Large intestine (tissue), 3 donors: ENCODE results near the gene CRKL. TPM values are rescaled to one million over a fixed set of nuclear protein-coding genes. Genes with fewer than 3 reads are reported as not detected.
"Not testable (repeated sequence)": the region's sequence is repeated elsewhere in the genome, so short reads cannot be mapped to it uniquely, and the experiment has no call there.

Experiments
- DNase-seq, 2 donors: peaks; one replicate each; pipeline versions ENCODE4 v3.0.0 to v3.0.0-alpha.2; 2013
- H3K27ac ChIP-seq: one replicate; pipeline ENCODE4 v1.5.1; 2013; ENCODE audit warnings: low read length
- H3K27me3 ChIP-seq: 2 replicates; pipeline ENCODE4 v1.6.1; 2013; ENCODE audit warnings: low read length; ENCODE audit not compliant: control insufficient read depth, insufficient read depth
- H3K36me3 ChIP-seq: 2 replicates; pipeline ENCODE4 v1.6.1; 2013; ENCODE audit warnings: low read length; ENCODE audit not compliant: control insufficient read depth, insufficient read depth
- H3K4me1 ChIP-seq: one replicate; pipeline ENCODE4 v1.6.1; 2013; ENCODE audit warnings: low read length; ENCODE audit not compliant: control insufficient read depth, insufficient read depth
- H3K4me3 ChIP-seq: one replicate; pipeline ENCODE4 v1.5.1; 2013; ENCODE audit warnings: low read length
- H3K9me3 ChIP-seq: one replicate; pipeline ENCODE4 v1.6.1; 2013; ENCODE audit warnings: mild to moderate bottlenecking, low read depth, low read length, moderate library complexity; ENCODE audit not compliant: control insufficient read depth
- WGBS: methylation state at CpG from one replicate; pipeline ENCODE4 v1.1.5; 2013; ENCODE audit warnings: low lambda C conversion rate; ENCODE audit not compliant: insufficient coverage; 5-methylcytosine and 5-hydroxymethylcytosine counted together
- polyA plus RNA-seq: library from polyadenylated mRNA; unstranded; fragments of 120-200 nt; gene quantifications from one replicate; pipeline ENCODE4 v1.2.1, GENCODE V29; 2013

CRKL gene
- polyA plus RNA-seq, 1 donor, result 55.0 TPM

DNA sequence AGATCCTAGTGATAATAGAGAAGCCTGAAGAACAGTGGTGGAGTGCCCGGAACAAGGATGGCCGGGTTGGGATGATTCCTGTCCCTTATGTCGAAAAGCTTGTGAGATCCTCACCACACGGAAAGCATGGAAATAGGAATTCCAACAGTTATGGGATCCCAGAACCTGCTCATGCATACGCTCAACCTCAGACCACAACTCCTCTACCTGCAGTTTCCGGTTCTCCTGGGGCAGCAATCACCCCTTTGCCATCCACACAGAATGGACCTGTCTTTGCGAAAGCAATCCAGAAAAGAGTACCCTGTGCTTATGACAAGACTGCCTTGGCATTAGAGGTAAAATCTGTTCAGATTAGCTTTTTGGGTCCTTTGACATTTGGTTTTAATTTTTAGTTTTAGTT lies 16.7 kb downstream of the CRKL start:
- no peak overlapping the region for H3K4me3 ChIP-seq
- H3K4me1 ChIP-seq, result peaks cover 18% of the 10 kb centered on the region
- WGBS, result 100% methylated on average over 1 of the region's 7 CpGs
- no peaks in the 10 kb centered on the region for H3K9me3 ChIP-seq
- no peak for DNase-seq
- no peaks in the 10 kb centered on the region for H3K27me3 ChIP-seq
- no peak overlapping the region for H3K27ac ChIP-seq
- H3K36me3 ChIP-seq, result peaks cover 34% of the 10 kb centered on the region

- not testable (repeated sequence) for H3K27me3 ChIP-seq, H3K9me3 ChIP-seq, H3K27ac ChIP-seq, H3K4me3 ChIP-seq, DNase-seq
- peaks cover 34% of the 10 kb centered on the region for H3K36me3 ChIP-seq
- no CpG with 5 or more reads among the region's 9 CpGs for WGBS
- peaks cover 18% of the 10 kb centered on the region for H3K4me1 ChIP-seq
Observed at GRCh38 chr22:20935049-20935448, 17.8 kb downstream of the CRKL start.

DNA sequence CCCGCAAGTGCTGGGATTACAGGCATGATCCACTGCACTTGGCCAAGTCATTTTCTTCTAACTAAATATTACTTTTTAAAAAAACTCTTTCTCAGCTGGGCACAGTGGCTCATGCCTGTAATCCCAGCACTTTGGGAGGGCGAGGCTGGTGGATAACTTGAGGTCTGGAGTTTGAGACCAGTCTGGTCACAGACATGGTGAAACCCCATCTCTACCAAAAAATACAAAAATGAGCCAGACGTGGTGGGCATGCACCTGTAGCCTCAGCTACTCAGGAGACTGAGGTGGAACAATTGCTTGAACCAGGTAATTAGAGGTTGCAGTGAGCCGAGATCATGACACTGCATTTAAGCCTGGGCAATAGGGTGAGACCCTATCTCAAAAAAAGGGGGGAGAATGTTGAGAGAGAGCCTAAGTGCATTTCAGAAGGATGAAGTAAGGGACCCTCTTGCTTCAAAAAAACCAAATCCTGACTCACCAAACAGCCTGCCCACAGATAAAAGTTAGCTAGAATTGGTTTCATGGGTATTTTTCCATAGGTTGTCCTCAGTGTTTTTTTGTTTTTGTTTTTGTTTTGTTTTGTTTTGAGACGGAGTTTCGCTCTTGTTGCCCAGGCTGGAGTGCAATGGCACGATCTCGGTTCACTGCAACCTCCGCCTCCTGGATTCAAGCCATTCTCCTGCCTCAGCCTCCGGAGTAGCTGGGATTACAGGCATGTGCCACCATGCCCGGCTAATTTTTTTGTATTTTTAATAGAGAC lies 18.8 kb downstream of the CRKL start:
- no CpG with 5 or more reads among the region's 11 CpGs for WGBS
- H3K4me3 ChIP-seq, H3K27ac ChIP-seq, H3K27me3 ChIP-seq, DNase-seq, H3K9me3 ChIP-seq: not testable (repeated sequence)
- Histone ChIP-seq H3K4me1 (peaks cover 21% of the 10 kb centered on the region), H3K36me3 (peaks cover 35% of the 10 kb centered on the region)

DNA sequence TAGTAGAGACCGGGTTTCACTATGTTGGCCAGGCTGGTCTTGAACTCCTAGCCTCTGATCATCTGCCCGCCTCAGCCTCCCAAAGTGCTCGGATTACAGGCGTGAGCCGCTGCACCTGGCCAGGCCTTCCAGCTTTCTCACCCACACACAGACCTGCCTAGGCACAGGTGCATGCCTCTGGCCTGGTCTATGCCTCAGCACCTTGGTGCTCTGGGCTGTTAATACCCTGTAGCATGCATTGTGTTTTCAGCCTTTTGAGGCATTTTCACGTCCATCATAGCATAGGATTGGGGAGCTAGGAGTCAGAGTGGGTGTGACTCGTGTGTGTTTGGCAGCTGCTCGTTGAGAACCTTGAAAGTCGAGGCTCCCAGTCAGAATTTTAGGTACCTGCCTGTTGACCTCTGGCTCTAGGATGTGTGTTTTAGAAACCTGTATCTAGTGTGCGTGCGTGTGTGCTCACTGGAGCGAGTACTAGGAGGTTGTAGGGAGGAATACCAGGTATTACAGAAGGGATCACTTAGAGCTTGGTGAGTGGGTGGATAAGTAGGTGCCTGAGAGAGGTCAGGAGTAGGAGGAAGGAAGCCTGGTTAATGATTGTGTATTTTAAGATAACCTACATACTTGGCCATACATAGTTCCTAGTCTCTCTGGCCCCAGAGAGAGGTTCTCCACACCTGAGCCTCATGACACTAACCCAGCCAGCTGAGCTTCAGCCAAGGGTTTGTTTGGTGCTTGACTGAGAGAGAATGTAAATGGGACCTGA lies 20.0 kb downstream of the CRKL start:
- WGBS, result no CpG with 5 or more reads among the region's 12 CpGs
- H3K27ac ChIP-seq, result peak overlapping the region; percentile 85
- H3K36me3 ChIP-seq, result peaks cover 33% of the 10 kb centered on the region
- DNase-seq, result peak in 1 of 2 donors; percentile 85
- H3K4me3 ChIP-seq, result no peak overlapping the region
- H3K4me1 ChIP-seq, result peaks cover 24% of the 10 kb centered on the region
- no peaks in the 10 kb centered on the region for H3K9me3 ChIP-seq
- no peaks in the 10 kb centered on the region for H3K27me3 ChIP-seq

- H3K36me3 ChIP-seq, result peaks cover 33% of the 10 kb centered on the region
- H3K9me3 ChIP-seq, result no peaks in the 10 kb centered on the region
- H3K4me1 ChIP-seq, result peaks cover 24% of the 10 kb centered on the region
- no peak overlapping the region for H3K4me3 ChIP-seq
- no peaks in the 10 kb centered on the region for H3K27me3 ChIP-seq
- peak overlapping the region; percentile 85 for H3K27ac ChIP-seq
- DNase-seq, result peak in 1 of 2 donors; percentile 81
- 62% methylated on average over 2 of the region's 8 CpGs for WGBS
Observed at GRCh38 chr22:20937794-20938671, 20.8 kb downstream of the CRKL start.

DNA sequence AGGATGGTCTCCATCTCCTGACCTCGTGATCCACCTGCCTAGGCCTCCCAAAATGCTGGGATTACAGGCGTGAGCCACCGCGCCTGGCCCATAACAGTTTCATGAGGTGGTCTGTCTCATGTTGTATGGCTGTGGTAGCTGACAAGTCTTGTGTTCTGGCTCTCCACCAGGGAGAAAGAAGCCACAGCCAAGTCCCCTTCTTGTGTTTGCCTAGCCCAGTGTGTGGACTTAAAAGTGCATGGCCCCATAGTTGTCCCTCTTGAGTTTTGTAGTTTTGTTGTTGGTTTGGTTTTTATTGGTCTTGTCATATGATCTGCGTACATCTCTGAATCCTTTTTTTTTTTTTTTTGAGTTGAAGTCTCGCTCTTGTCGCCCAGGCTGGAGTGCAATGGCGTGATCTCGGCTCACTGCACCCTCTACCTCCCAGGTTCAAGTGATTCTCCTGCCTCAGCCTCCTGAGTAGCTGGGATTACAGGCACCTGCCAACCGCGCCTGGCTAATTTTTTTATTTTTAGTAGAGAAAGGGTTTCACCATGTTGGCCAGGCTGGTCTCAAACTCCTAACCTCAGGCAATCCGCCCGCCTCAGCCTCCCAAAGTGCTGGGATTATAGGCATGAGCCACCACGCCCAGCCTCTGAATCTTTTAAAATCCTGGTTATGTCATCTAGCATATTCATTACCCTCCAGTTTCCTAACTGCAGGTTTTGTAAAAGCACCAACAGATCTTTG lies 22.4 kb downstream of the CRKL start:
- DNase-seq, H3K9me3 ChIP-seq, H3K4me3 ChIP-seq, H3K27me3 ChIP-seq: not testable (repeated sequence)
- Histone ChIP-seq H3K27ac (peak overlapping the region; percentile 2), H3K4me1 (peaks cover 24% of the 10 kb centered on the region), H3K36me3 (peaks cover 22% of the 10 kb centered on the region)
- no CpG with 5 or more reads among the region's 14 CpGs for WGBS

- Histone ChIP-seq H3K4me3 (no peak overlapping the region), H3K27me3 (no peaks in the 10 kb centered on the region), H3K4me1 (peaks cover 24% of the 10 kb centered on the region), H3K27ac (peak overlapping the region; percentile 66), H3K36me3 (peaks cover 17% of the 10 kb centered on the region), H3K9me3 (no peaks in the 10 kb centered on the region)
- no peak for DNase-seq
- 100% methylated on average over 1 of the region's 3 CpGs for WGBS
Observed at GRCh38 chr22:20940186-20940651, 23.0 kb downstream of the CRKL start.

GRCh38 chr22:20940904-20941385 lies 23.7 kb downstream of the CRKL start:
- Histone ChIP-seq H3K27me3 (no peaks in the 10 kb centered on the region), H3K27ac (peak overlapping the region; percentile 66), H3K9me3 (no peaks in the 10 kb centered on the region), H3K36me3 (peaks cover 13% of the 10 kb centered on the region), H3K4me3 (no peak overlapping the region), H3K4me1 (peaks cover 25% of the 10 kb centered on the region)
- DNase-seq, result peak in 1 of 2 donors; percentile 77
- no CpG with 5 or more reads among the region's 4 CpGs for WGBS

DNA sequence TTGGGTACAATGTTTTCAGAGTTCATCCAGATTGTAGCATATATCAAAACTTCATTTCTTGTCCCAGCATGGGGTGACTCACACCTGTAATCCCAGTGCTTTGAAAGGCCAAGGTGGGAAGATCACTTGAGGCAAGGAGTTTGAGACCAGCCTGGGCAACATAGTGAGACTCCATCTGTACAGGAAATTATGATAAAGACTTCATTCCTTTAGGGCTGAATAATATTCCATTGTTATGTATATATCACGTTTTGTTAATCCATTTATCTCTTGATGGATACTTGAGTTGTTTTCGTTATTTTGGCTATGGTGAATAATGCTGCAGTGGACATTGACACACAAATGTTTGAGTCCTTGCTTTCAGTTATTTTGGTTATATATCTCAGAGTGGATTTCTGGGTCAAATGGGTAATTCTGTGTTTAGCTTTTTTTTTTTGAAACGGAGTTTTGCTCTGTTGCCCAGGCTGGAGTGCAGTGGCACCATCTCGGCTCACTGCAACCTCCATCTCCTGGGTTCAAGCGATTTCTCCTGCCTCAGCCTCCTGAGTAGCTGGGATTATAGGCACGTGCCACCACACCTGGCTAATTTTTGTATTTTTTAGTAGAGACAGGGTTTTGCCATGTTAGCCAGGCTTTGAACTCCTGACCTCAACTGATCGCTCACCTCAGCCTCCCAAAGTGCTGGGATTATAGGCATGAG lies 25.1 kb downstream of the CRKL start:
- not testable (repeated sequence) for H3K4me3 ChIP-seq, DNase-seq, H3K9me3 ChIP-seq, H3K27me3 ChIP-seq, H3K36me3 ChIP-seq
- Histone ChIP-seq H3K4me1 (peaks cover 29% of the 10 kb centered on the region), H3K27ac (peak overlapping the region; percentile 27)
- 100% methylated on average over 1 of the region's 7 CpGs for WGBS
